Stimulated activated CD8-positive, alpha-beta memory T cell treated with anti-CD3 and anti-CD28 coated beads, Interleukin-2, amount 100 ng/mL, for 1 hour (primary cell): Measurements from ENCODE around the gene TMPRSS2.

ENCODE experiments used
- DNase-seq, 2 donors: peaks; one replicate each; pipeline ENCODE4 v3.0.0-alpha.2; 2020; ENCODE audit warnings: low read depth in 2 of 2

TMPRSS2 gene

DNA sequence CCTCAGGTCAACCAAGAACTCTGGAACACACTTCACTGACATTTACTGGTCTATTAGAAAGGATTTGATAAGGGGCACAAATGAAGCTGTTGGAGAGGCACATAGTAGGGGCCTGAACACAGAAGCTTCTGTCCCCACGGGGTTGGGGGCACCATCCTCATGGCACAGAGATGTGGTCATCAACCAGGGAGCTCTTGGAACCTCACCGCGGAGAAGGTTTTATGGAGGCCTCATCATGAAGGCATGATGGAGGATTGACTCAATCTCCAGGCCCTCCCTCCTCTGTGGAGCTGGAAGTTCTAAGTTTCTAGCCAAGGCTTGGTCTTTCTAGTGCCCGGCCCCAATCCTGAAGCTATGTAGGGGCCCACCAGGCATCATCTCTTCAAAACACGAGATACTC lies 58.3 kb downstream of the TMPRSS2 start:
- no peak for DNase-seq

DNA sequence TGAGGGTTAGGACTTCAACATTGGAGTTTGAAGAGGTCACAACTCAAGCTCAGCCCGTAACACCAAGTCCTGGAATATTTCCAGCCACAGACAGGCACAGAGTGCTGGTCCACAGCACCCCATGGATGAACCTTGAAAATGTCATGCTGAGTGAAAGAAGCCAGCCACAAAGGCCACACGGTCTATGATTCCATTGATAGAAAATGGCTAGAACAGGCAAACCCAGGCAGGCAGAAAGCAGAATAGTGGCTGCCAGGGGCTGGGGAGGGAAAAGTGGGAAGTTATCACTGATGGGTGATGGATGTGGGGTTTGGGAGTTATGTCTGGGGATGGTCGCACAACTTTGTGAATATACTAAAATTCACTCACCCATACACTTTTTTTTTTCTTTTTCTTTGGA lies 60.6 kb downstream of the TMPRSS2 start:
- DNase-seq = no peak

DNA sequence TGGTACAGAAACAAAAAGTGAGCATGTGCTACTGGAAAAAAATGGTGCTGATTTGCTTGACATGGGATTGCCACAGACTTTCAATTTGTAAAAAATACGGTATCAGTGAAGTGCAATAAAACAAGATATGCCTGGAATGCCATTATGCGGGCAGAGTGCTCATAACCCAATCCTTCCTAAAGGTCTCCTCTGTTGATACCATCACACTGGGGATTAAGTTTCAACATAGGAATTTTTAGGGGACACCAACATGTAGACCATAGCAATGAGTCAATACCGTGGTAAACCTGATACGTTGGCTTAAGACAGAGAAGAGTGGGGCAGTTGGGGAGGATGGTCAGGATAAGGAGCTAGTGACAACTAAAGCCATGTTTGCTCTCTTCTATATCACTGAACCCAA lies 61.4 kb downstream of the TMPRSS2 start:
- no peak for DNase-seq

DNA sequence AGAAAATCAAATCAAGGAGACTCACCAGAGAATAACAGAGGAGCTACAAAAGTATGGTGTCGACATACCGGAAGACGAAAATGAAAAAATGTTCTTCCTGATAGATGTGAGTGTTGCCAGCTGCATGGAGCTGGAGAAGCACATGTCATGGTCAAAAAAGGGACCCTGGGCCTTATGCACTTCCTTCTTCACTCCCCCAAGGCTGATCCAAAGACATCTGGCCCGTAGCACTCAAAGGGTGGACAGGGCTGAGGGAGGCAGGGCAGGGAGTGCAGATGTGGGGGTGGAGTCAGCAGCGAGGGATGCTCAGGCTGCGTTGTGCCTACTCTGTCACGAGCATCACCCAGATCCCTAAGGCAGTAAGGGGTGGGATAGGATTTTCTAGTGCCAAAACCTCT lies 62.5 kb downstream of the TMPRSS2 start:
- DNase-seq = no peak

DNA sequence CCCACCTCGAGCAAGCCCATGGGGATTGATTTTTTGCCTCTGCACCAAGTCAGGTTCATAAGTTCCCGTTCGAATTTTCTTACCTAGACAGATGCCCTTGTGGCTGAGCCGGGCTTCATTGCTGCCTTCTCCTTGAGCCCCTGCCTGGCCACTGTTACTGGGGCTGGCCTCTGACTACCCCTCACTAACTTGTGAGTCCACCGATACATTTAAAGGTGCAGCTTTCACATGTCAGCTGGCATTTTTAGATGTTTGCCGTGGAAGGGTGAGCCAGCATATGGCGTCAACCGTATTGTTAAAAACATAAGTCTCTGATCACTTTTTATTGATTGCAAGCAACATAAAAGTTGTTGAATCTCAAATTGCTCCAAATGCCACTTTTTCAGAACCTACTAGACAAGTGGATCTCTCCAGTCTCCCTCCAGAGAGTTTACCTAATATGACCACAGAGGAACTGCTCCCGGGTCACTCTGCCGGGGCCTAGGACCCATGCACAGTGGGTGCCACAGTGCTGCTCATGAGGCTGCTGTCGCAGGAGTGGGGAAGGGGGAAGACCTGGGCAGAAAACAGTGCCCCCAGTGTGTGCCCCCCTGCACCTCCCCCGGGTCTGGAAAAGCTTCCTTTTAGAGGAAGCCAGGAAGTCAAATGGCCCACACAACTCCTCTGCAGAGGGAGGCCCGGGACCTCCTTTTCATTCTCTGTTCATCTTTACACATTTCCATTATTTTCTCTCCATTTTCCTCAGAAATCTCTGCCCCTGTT lies 63.1 kb downstream of the TMPRSS2 start:
- DNase-seq = no peak

DNA sequence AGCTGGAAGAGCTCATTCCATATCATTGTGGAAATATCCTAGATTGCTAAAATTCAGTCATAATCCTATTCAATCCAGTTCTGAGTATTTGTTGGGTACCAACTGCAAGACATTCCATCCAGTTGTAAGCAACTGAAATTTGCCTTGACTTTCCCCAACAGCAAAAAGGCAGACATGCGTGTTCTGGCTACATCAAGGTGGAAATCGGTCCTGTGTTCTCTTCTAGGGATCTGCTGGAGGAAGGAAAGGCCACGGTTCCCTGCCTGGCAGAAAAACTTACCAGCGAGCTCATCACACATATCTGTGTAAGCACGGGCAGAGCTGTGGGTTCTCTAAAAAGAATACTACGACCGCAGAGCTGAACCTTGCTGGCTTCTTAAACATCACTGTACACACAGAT lies 64.4 kb downstream of the TMPRSS2 start:
- no peak for DNase-seq

DNA sequence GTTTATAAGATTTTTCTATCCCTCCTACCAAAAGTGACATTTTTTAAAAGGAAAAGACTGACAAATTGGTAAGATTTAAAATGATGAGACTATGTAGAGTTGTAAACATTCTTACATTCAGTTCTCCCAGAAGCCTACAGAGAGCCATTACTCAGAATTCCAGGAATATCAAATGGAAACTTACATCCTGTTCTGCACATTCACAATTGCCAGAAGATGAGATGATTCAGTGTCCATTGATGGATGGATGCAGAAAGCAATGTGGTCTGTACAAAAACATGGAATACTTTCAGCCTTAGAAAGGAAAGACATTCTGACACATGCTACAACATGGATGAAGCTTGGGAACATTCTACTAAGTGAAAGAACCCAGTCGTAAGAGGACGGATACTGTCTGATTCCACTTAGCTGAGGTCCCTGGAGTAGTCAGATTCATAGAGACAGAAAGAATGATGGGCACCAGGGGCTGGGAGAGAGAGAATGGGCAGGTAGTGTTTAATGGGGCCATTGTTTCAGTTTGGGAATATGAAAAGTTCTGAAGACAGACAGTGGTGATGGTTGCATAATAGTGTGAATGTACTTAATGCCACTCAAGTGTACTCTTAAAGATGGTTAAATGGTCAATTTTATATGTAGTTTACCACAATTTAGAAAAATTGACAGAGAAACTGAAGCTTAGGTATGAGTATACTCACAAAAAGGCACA lies 65.3 kb downstream of the TMPRSS2 start:
- DNase-seq = no peak

DNA sequence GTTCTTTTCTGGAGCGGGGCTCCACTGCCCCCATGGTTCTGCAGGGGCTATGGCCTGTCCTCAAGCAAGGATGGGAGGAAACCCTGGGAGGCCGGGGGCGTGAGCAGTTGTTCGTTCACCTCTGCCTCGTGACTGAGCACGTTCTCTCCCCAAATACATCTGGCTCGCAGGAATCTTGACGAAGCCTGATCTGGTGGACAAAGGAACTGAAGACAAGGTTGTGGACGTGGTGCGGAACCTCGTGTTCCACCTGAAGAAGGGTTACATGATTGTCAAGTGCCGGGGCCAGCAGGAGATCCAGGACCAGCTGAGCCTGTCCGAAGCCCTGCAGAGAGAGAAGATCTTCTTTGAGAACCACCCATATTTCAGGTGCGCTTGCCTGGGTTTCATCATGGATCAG lies 66.4 kb downstream of the TMPRSS2 start:
- no peak for DNase-seq

DNA sequence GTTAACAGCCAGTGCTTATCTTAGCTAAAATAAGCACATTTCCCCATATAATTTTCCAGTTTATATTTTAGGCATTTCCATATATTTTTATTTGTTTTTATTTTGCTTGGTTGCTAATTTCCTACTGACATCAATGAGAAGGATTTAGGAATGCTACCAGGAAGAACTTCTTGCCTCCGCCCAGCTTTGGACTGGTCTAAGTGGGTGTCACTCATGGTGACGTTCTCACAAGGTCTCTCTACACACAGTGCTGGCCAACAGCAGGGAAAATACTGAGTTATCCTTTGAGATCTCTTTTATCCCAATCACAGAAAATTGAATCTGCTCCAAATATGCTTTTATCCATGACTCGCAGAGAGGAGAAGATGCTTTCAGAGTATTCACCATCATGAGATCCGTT lies 68.7 kb downstream of the TMPRSS2 start:
- no peak for DNase-seq

DNA sequence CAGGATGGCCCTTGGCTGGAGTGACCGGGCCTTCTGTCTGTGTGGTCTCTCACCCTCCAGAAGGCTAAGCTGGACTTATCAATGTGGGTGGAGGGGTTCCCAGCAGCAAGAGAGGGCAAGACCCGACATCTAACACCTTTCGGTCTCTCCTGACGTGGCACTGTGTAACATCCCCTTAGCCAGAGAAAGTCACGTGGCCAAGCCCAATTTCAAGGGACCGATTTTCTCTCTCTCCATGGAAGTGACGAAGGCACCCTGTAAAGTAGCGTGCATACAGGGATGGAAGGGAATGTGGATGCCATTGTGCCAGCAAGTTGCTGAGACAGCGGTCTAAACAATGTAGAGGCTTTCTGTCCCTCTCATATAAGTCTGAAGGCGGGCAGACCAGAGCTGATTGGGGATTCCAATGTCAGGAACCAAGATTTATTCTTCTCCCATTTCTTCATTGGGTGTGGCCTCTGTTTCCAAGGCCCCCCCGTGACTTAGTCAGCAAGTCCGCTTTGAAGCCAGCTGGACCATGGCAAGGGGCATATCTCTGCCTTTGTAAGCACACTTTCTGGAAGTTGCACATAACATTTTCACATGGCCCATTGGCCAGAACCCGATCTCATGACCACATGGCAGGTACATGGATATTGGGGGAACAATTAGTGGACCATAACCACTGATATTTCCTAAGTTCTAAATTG lies 69.4 kb downstream of the TMPRSS2 start:
- DNase-seq = no peak

DNA sequence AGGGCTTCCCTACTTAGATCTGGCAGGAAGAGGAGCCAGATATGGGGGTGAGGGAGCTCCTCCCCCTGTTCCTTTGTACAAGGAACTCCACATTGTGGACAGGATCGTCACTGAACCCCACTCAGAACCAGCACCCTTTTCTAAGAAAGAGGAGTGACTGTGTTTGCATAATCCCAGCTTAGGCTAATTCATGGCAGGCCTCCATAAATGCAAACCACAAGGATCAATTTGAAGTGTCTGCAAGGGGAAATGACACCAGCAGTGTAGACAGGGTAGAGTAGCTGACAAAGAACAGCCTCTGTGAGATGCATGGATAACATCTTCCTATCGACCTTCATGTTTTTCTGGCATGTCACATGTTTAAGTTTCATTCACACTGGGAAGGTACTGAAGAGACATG lies 70.2 kb downstream of the TMPRSS2 start:
- no peak for DNase-seq

DNA sequence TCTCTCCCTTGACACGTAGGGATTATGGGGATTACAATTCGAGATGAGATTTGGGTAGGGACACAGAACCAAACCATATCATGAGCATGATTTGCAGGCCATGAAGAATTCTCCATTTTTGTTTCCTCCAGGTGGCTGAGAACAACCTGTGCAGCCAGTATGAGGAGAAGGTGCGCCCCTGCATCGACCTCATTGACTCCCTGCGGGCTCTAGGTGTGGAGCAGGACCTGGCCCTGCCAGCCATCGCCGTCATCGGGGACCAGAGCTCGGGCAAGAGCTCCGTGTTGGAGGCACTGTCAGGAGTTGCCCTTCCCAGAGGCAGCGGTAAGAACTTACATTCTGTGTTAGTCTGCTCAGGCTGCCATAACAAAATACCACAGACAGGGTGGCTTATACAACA lies 72.3 kb downstream of the TMPRSS2 start:
- DNase-seq = no peak

DNA sequence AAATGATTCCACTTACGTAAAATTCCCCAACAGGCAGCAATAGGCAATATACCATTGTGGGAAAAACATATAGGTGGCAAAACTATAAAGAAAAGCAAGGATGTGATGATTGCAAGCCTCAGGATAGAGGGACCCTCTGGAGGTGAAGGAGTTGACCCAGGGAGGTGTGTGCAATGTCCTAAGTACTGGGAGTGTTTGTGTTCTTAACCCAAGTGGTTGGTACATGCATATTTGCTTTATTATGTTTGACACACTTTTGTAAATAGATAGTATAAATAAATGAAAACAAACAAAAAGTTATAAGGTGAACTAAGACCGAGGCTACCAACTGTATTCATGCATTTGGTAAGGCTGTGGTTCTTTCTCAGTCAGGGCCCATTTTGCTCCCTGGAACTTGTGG lies 74.4 kb downstream of the TMPRSS2 start:
- DNase-seq = no peak

DNA sequence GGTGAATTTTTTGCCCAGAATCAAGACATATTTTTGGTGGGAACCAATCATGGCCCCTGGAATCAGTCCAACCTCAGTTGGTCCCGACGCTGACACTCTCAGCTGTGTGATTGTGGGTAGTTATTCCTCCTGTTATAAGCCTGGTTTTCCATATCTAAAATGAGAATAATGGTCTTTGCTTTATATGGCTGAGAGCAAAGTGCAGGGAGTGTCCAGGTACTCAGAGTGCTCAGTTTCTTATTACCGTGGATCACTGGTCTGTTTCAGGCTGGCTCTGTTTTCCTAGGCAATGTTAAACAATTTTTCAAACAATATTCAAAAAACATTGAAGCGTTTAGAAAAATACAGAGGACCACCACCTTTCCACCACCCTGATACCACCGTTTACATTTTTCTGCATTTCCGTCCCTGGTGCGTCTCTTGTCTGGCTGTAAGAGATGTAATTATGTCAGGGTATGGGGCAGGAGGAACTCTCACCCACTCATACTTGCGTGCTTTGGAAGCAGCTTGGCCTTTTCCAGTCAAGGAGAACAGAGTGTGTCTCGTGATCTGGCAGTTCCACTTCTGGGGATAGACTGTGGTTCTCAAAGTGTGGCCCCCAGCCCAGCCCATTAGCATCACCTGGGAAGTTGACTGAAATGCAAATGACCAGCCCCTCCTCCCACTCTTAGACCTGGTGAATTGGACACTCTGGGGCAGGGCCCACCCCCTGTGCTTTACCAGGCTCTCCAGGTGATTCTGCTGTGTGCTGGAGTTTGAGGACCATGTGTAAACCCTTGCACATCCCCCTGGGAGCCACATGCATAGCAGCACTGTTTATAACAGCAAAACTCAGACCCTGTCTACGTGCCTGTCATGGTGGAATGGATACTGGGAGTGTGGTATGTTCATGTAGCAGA lies 75.1 kb downstream of the TMPRSS2 start:
- DNase-seq = no peak

DNA sequence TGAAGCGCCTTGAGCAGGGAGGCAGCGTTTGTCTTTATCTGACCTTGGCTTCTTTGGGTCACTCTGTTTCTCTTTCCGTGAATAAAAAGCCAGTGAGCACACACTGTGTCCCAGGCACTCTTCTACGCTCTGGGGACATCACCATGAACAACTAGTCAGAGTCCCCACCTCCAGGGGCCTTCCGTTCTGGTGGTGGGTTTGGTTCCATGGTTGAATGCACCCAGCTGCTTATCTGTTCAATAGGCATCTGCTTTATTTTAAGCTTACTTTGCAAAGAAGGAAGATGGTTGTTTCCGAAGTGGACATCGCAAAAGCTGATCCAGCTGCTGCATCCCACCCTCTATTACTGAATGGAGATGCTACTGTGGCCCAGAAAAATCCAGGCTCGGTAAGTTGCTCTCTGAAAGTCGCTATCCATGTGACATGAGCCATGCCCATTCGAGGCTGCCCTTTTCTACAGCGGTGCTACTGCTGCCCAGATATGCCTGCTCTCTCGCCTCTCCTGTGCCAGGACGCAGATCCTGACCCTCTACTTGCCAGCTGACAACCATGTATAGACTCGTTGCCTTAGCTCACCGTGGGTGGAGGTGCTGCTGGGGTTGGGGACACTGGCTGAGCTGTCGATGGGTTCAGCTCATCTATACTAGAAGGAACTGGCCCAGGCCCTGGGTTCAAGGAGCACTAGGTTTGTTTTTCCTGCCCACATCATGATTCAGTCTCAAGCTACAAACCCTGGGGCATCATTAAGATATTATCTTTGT lies 76.0 kb downstream of the TMPRSS2 start:
- no peak for DNase-seq

DNA sequence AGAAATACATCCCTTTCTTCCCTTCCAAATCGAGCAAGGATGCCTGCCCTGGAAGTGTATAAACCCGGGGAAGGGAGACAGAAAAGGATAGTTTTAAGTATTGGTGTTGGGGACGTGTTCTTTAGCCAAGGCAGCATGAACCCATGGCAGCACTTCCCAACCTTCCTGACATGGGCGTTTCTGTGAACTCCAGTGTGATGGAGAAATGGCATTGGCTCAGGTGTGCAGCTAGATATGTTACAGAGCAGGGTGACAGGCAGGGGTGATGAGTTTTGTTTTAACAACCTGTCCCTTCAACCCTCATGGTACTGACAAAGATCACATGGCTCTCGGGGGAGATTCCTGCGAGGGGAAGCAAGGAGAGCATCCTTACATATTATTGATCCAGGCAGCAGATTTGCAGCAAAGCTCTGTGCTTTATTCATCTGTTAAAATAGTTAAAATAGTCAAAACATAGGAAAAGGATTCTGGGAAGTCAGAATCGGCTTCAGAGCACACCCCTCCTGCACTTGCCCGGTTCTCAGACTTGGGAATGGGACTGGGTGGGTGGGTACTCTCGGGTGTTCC lies 78.0 kb downstream of the TMPRSS2 start:
- DNase-seq = no peak

DNA sequence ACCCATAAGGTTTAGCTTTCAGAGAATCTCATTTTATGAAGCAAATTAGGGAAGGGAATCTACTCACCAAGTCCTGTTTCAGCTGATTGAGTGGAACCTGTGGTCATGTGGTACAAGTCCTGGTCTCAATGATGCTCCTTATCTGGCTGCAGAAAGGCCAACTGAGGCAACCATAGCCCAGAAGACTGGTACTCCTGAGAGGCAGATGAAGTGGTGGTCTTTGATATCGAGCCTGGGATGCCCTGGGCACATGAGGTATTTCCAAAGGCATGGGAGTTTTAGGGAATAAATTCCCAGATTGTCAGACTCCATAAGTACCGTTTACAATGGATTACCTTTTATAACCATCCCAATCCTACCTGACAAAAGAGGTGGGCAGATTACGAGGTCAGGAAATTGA lies 78.7 kb downstream of the TMPRSS2 start:
- no peak for DNase-seq

DNA sequence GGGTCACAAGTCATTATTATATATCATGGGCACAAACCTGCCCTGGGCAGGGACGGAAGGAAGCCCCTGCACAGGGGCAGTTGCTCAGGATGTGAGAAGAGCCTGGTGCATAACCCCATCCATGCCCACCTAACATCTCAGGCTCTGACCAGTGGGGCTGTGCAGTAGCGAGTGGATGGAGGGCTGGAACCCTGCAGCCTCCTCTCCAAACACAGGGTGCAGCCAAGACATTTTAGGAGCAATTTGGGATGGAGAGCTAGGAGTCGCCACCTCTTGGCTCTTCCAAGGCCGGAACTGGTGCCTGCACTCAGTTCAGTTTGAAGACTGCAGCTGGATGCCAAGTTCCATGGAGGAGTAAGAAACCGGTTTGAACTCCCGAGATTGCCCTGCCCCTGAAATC lies 79.1 kb downstream of the TMPRSS2 start:
- DNase-seq = no peak

DNA sequence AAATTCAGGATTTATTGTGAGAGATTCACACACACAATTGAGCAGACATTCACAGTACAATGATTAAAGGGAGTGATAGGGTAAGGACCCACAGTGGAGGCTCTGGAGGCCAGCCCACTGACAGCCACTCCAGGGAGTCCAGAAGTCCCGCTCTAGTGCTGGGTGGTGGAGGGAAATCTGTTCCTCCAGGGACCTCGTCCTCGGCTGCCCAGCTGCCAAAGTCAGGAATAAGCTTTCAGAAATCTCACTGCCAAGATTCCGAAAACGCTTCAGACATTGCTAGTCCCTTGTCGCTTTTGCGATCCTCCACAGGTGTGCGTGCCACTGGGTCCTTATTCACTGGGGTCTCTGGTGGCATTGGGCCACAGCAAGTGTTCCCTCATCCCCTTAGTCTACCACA lies 79.6 kb downstream of the TMPRSS2 start:
- DNase-seq = no peak

DNA sequence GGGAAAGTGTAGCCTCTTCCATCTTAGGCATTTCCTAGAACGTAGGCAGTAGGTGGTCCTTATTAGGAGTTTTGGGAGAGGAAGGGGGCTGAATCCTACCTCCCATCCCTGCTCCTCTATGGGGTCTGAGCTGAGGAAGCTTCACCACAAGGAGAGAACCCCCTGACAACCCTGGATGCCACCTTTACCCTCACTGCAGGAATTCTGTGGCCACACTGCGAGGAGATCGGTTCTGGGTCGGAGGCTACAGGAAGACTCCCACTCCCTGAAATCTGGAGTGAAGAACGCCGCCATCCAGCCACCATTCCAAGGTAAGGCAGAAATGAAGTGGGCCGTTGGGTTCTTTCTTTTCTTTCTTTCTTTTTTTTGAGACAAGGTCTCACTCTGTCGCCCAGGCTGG lies 80.4 kb downstream of the TMPRSS2 start:
- no peak for DNase-seq
